Mammary epithelial cell (primary cell): ENCODE data around the gene TWF2.

Experiments used
- CTCF ChIP-seq, 2 donors: IDR thresholded peaks in 1 of 2; conservative IDR thresholded peaks in 1 of 2; 2 replicates each; pipeline ENCODE4 v1.5.1; 2011 to 2012; ENCODE audit warnings: inconsistent platforms in 2 of 2, low read length in 2 of 2, mild to moderate bottlenecking in 2 of 2, control low read depth in 1 of 2, low read depth in 1 of 2; ENCODE audit not compliant: insufficient read depth in 1 of 2; ENCODE audit errors: extremely low read depth in 1 of 2
- EZH2 ChIP-seq: IDR thresholded peaks from 2 replicates; pipeline ENCODE4 v1.6.1; 2012; ENCODE audit warnings: low read length, inconsistent platforms, borderline replicate concordance

- TF ChIP-seq EZH2 (no peak), CTCF (conservative IDR thresholded peaks at IDR 0.05 in 1 of 2, IDR thresholded peaks at IDR 0.05 in 1 of 2; ENCODE audit: extremely low read depth in 1 of 2, insufficient read depth in 1 of 2, low read depth in 1 of 2, low read length in 2 of 2) (no peak)
These were observed 11.2 kb upstream of the TWF2 start for GRCh38 chr3:52250122-52250521.
